ENCODE data around the gene AGAP1. TPM values are rescaled to one million over a fixed set of nuclear protein-coding genes. Genes with fewer than 3 reads are reported as not detected.

Gene AGAP1
- total RNA-seq, 6 experiments from 2014 or later, result 8.1 to 11.2 (median 9.8) TPM

DNA sequence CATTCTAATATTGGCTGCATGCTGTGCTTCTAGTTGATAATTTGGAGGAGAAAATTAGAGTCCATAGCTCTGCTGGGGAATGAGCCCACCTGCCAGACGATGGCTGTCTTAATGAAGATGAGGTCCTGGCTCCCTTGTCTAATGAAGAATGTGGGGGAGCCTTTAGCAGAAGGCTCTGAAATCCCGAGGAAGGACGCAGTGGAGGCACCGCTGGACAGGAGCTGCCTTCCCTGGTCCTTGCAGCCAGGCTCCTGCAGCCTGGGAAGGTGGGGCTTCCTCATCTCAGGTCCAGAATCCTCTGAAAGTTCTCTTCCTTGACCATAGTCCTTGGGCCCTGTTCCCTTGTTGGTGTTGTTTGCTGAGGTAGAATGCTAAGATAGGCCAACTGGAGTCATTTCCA is 208.3 kb downstream of the AGAP1 start:
- ATAC-seq, result no peak
- Histone ChIP-seq H3K9me3 (no peaks in the 10 kb centered on the region), H3K4me3 (no peak overlapping the region), H3K27me3 (no peaks in the 10 kb centered on the region), H3K27ac (no peak overlapping the region), H3K36me3 (no peaks in the 10 kb centered on the region), H3K4me1 (no peaks in the 10 kb centered on the region)
- TF ChIP-seq CTCF (IDR thresholded peaks at IDR 0.05) (no peak), POLR2A (IDR thresholded peaks at IDR 0.05) (no peak)
- no peak for DNase-seq
- intact Hi-C loops (cut with DNase I), result no loop called here
- WGBS (ENCODE audit: insufficient coverage, low coverage, low lambda C conversion rate, missing lambda C conversion rate), result 100% methylated on average over 1 of the region's 4 CpGs

GRCh38 chr2:235703711-235704295 is 210.0 kb downstream of the AGAP1 start:
- DNase-seq, result no peak
- TF ChIP-seq CTCF (IDR thresholded peaks at IDR 0.05), result no peak
- no peak for TF ChIP-seq POLR2A (IDR thresholded peaks at IDR 0.05)
- Histone ChIP-seq H3K27me3 (no peaks in the 10 kb centered on the region), H3K4me3 (no peak overlapping the region), H3K4me1 (no peaks in the 10 kb centered on the region), H3K9me3 (no peaks in the 10 kb centered on the region), H3K27ac (no peak overlapping the region), H3K36me3 (no peaks in the 10 kb centered on the region)
- 88% methylated on average over 10 of the region's 10 CpGs for WGBS (ENCODE audit: insufficient coverage, low coverage, low lambda C conversion rate, missing lambda C conversion rate)
- ATAC-seq, result no peak
- intact Hi-C loops (cut with DNase I), result no loop called here

DNA sequence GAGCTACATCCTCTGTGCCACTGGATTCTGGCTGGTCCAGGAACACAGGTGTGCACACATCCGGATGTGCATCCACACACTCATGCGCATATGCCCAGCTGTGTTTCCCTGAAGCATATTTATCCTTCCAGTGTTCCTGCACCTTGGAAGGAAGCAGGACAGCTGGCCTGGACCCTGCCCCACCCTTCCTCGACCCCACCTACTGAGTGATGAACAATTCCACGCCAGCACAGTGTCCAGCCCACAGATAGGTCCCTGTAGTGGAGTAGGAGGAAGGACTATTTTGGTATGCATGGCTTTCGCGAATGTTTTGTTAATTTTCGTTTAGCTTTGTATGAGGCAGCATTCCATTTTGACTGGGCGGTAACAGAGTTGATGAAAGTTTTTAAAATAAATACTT is 211.5 kb downstream of the AGAP1 start:
- no peaks in the 10 kb centered on the region for H3K36me3 ChIP-seq
- no peaks in the 10 kb centered on the region for H3K27me3 ChIP-seq
- no peaks in the 10 kb centered on the region for H3K4me1 ChIP-seq
- ATAC-seq, result no peak
- no peak overlapping the region for H3K4me3 ChIP-seq
- no peaks in the 10 kb centered on the region for H3K9me3 ChIP-seq
- 85% methylated on average over 7 of the region's 8 CpGs for WGBS (ENCODE audit: insufficient coverage, low coverage, low lambda C conversion rate, missing lambda C conversion rate)
- TF ChIP-seq CTCF (IDR thresholded peaks at IDR 0.05) (no peak), POLR2A (IDR thresholded peaks at IDR 0.05) (no peak)
- no peak for DNase-seq
- intact Hi-C loops (cut with DNase I), result no loop called here
- H3K27ac ChIP-seq, result no peak overlapping the region

DNA sequence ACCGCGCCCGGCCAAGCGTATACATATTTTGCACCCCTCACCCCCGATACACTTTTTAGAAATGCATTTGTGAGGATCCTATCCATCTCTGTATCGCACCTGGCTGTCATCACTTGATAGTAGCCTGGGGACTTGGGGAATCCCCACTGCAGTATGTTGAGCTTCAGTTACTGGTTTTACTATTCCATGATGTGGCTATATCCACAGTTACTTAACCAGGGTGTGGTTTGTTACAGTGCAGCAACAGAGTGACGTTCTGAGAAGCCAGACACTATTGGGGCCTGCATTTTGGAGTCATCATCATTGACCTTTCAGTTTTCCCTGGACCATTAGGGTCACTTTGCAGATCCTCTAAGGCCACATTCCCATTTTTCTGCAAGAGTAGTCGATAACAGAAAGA is 212.7 kb downstream of the AGAP1 start:
- no peak for ATAC-seq
- H3K27me3 ChIP-seq, result no peaks in the 10 kb centered on the region
- H3K27ac ChIP-seq, result no peak overlapping the region
- no peaks in the 10 kb centered on the region for H3K4me1 ChIP-seq
- TF ChIP-seq POLR2A (IDR thresholded peaks at IDR 0.05) (no peak), CTCF (IDR thresholded peaks at IDR 0.05) (no peak)
- H3K9me3 ChIP-seq, result no peaks in the 10 kb centered on the region
- intact Hi-C loops (cut with DNase I), result no loop called here
- no peak for DNase-seq
- no peak overlapping the region for H3K4me3 ChIP-seq
- H3K36me3 ChIP-seq, result no peaks in the 10 kb centered on the region
- 91% methylated on average over 8 of the region's 8 CpGs for WGBS (ENCODE audit: insufficient coverage, low coverage, low lambda C conversion rate, missing lambda C conversion rate)

All from right lobe of liver (tissue), 6 donors.